OCI-LY1 (cell line): Measurements from ENCODE around the gene LIN9.

Experiments
- H2AFZ ChIP-seq: fragments of 200-600 bp; sonication (generic), shearing (Covaris generic); 2 replicates; pipeline ENCODE4 v1.6.0; 2014; ENCODE audit warnings: antibody characterized with exemption, mild to moderate bottlenecking, low read length
- H3F3A ChIP-seq: fragments of 200-600 bp; sonication (generic), shearing (Covaris generic); 2 replicates; pipeline ENCODE4 v1.6.0; 2014; ENCODE audit warnings: mild to moderate bottlenecking, antibody characterized with exemption, low read length, moderate library complexity; ENCODE audit not compliant: insufficient read depth
- H3K27ac ChIP-seq: fragments of 200-600 bp; sonication (generic); 2 replicates; pipeline ENCODE4 v1.5.1; 2014; ENCODE audit warnings: low read length, mixed run types, mild to moderate bottlenecking, low read depth; ENCODE audit not compliant: poor library complexity, severe bottlenecking
- H3K27me3 ChIP-seq: fragments of 200-600 bp; sonication (generic); 2 replicates; pipeline ENCODE4 v1.6.0; 2014; ENCODE audit warnings: antibody characterized with exemption, mild to moderate bottlenecking, low read length, moderate library complexity; ENCODE audit not compliant: insufficient read depth
- H3K36me3 ChIP-seq: fragments of 200-600 bp; sonication (generic); 2 replicates; pipeline ENCODE4 v1.6.1; 2014; ENCODE audit warnings: mild to moderate bottlenecking, antibody characterized with exemption, low read length, moderate library complexity, mixed read lengths; ENCODE audit not compliant: insufficient read depth
- H3K4me1 ChIP-seq: fragments of 200-600 bp; sonication (generic); 2 replicates; pipeline ENCODE4 v1.5.1; 2014; ENCODE audit warnings: mild to moderate bottlenecking, low read length, moderate library complexity; ENCODE audit not compliant: insufficient read depth, severe bottlenecking
- H3K4me2 ChIP-seq: fragments of 200-600 bp; sonication (generic), shearing (Covaris generic); 2 replicates; pipeline ENCODE4 v1.6.1; 2014; ENCODE audit warnings: low read length
- H3K4me3 ChIP-seq: fragments of 200-600 bp; sonication (generic); 2 replicates; pipeline ENCODE4 v1.5.1; 2014; ENCODE audit warnings: low read length, low read depth, mild to moderate bottlenecking, mixed read lengths; ENCODE audit not compliant: poor library complexity, severe bottlenecking
- H3K79me2 ChIP-seq: fragments of 200-600 bp; shearing (Covaris generic); 2 replicates; pipeline ENCODE4 v1.6.1; 2016; ENCODE audit warnings: mixed run types, low read length, mixed read lengths; ENCODE audit not compliant: insufficient read depth
- H3K9ac ChIP-seq: fragments of 200-600 bp; sonication (generic), shearing (Covaris generic); 2 replicates; pipeline ENCODE4 v1.6.1; 2014; ENCODE audit warnings: mild to moderate bottlenecking, low read length, mixed read lengths
- H3K9me2 ChIP-seq: fragments of 200-600 bp; sonication (generic), shearing (Covaris generic); 2 replicates; pipeline ENCODE4 v1.6.1; 2014; ENCODE audit warnings: low read depth, mild to moderate bottlenecking, low read length, mixed read lengths
- H3K9me3 ChIP-seq: fragments of 200-600 bp; shearing (Covaris generic); 2 replicates; pipeline ENCODE4 v1.6.1; 2014; ENCODE audit warnings: low read length, mixed read lengths
- H4K20me1 ChIP-seq: fragments of 200-600 bp; sonication (generic), shearing (Covaris generic); 2 replicates; pipeline ENCODE4 v1.6.0; 2016; ENCODE audit warnings: mild to moderate bottlenecking, low read length; ENCODE audit not compliant: insufficient read depth
- EZH2 ChIP-seq: fragments of 200-600 bp; sonication (generic), shearing (Covaris generic); IDR thresholded peaks from 2 replicates; pipeline ENCODE4 v1.8.0; 2017; ENCODE audit warnings: borderline replicate concordance, mixed run types, mild to moderate bottlenecking, antibody characterized with exemption, low read length, moderate library complexity, mixed read lengths
- TF ChIP-seq, protein P1 (sequence below): fragments of 200-600 bp; sonication (generic), shearing (Covaris generic); IDR thresholded peaks from 2 replicates; pipeline ENCODE4 v1.5.1; 2017; ENCODE audit warnings: mild to moderate bottlenecking, antibody characterized with exemption, low read length, moderate library complexity, mixed read lengths

Gene LIN9

DNA sequence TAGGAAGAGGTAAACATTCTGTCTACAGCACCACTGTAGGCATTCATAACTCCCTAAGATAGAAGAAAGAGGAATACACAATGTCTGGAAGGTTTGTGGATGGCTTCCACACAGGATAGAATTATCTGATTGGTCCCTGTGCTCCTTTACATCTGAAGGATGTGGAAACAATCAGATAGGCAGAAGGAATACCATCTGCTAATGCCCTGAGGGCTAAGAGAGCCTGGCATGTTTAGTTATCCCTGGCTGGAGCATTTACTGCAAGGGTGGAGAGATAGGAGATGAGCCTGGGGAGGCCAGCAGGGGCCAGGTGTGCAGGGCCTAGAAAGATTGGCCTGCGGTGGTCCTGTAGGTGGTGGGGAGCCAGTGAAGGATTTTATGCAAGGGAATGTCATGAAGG is 113.8 kb downstream of the LIN9 start:
- Histone ChIP-seq H3K9me2 (no peaks in the 10 kb centered on the region), H3K36me3 (no peaks in the 10 kb centered on the region), H3K27me3 (no peaks in the 10 kb centered on the region), H3K27ac (no peak overlapping the region), H3K4me3 (no peak overlapping the region), H3K9ac (no peak overlapping the region), H3K4me1 (peaks cover 4% of the 10 kb centered on the region), H2AFZ (no peak overlapping the region), H3K79me2 (no peaks in the 10 kb centered on the region), H4K20me1 (no peaks in the 10 kb centered on the region), H3K4me2 (no peak overlapping the region), H3K9me3 (no peaks in the 10 kb centered on the region), H3F3A (no peaks in the 10 kb centered on the region)
- TF ChIP-seq, protein P1, sequence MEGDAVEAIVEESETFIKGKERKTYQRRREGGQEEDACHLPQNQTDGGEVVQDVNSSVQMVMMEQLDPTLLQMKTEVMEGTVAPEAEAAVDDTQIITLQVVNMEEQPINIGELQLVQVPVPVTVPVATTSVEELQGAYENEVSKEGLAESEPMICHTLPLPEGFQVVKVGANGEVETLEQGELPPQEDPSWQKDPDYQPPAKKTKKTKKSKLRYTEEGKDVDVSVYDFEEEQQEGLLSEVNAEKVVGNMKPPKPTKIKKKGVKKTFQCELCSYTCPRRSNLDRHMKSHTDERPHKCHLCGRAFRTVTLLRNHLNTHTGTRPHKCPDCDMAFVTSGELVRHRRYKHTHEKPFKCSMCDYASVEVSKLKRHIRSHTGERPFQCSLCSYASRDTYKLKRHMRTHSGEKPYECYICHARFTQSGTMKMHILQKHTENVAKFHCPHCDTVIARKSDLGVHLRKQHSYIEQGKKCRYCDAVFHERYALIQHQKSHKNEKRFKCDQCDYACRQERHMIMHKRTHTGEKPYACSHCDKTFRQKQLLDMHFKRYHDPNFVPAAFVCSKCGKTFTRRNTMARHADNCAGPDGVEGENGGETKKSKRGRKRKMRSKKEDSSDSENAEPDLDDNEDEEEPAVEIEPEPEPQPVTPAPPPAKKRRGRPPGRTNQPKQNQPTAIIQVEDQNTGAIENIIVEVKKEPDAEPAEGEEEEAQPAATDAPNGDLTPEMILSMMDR, result no peak
- no peak for TF ChIP-seq EZH2

DNA sequence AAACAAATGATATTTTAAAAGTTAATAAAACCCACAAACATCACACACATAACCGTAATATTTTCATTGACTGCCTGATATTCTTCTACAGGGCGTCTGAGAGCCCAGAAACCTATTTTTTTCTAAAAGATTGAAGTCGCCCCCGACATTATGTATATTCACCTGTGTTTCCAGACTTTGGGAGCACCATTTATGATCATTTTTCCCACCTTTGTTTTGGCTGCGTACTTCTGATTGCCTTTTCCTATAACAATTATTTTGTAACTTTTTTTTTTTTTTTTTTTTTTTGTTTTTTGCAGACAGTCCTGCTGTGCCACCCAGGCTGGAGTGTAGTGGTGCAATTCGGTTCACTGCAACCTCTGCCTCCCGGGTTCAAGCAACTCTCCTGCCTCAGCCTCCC is 121.6 kb downstream of the LIN9 start:
- TF ChIP-seq, protein P1, result no peak
- no peak for TF ChIP-seq EZH2
- H3K36me3 ChIP-seq, result peaks cover 8% of the 10 kb centered on the region; the same call in 1 of the 2 replicates
- H3F3A ChIP-seq, result no peaks in the 10 kb centered on the region
- H4K20me1 ChIP-seq, result no peaks in the 10 kb centered on the region
- H2AFZ ChIP-seq, result no peak overlapping the region
- peak overlapping the region; percentile 87 for H3K9ac ChIP-seq
- no peaks in the 10 kb centered on the region for H3K9me3 ChIP-seq
- peak overlapping the region; percentile 78 for H3K27ac ChIP-seq
- no peaks in the 10 kb centered on the region for H3K27me3 ChIP-seq
- peak overlapping the region; percentile 96 for H3K4me3 ChIP-seq
- peaks cover 36% of the 10 kb centered on the region for H3K4me1 ChIP-seq
- peak overlapping the region; percentile 71 for H3K4me2 ChIP-seq
- peaks cover 35% of the 10 kb centered on the region for H3K79me2 ChIP-seq
- no peaks in the 10 kb centered on the region for H3K9me2 ChIP-seq

DNA sequence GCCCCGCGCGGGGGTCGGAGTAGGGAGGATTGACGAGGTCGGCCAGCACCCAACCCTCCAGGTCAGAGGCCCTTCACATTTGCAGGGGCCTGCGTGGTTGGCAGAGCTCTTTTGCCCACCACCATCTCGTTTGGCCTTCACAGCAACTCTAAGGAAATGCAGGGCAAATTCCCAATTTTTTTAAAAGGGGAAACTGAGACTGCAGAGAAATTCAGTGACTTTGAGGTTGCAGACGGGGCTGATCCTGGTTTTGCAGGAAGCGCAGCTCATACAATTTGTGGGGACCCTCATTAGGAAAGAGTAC is 122.0 kb downstream of the LIN9 start:
- Histone ChIP-seq H3K4me1 (peaks cover 40% of the 10 kb centered on the region), H3K27me3 (no peaks in the 10 kb centered on the region), H3K36me3 (peaks cover 8% of the 10 kb centered on the region; the same call in 1 of the 2 replicates), H3K4me3 (peak overlapping the region; percentile 96), H3K27ac (peak overlapping the region; percentile 78), H3K79me2 (peaks cover 38% of the 10 kb centered on the region), H3K9me2 (no peaks in the 10 kb centered on the region), H3K4me2 (peak overlapping the region; percentile 71), H3F3A (no peaks in the 10 kb centered on the region), H4K20me1 (no peaks in the 10 kb centered on the region), H3K9ac (peak overlapping the region; percentile 87), H2AFZ (no peak overlapping the region), H3K9me3 (no peaks in the 10 kb centered on the region)
- TF ChIP-seq, protein P1, result no peak
- TF ChIP-seq EZH2, result no peak
